Measurements from ENCODE around the gene GGA2. TPM values are rescaled to one million over a fixed set of nuclear protein-coding genes. Genes with fewer than 3 reads are reported as not detected.
"Not testable (repeated sequence)": the region's sequence is repeated elsewhere in the genome, so short reads cannot be mapped to it uniquely, and the experiment has no call there.

GGA2 gene, protein sequence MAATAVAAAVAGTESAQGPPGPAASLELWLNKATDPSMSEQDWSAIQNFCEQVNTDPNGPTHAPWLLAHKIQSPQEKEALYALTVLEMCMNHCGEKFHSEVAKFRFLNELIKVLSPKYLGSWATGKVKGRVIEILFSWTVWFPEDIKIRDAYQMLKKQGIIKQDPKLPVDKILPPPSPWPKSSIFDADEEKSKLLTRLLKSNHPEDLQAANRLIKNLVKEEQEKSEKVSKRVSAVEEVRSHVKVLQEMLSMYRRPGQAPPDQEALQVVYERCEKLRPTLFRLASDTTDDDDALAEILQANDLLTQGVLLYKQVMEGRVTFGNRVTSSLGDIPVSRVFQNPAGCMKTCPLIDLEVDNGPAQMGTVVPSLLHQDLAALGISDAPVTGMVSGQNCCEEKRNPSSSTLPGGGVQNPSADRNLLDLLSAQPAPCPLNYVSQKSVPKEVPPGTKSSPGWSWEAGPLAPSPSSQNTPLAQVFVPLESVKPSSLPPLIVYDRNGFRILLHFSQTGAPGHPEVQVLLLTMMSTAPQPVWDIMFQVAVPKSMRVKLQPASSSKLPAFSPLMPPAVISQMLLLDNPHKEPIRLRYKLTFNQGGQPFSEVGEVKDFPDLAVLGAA
- total RNA-seq = 10 to 100 TPM; 60.1 to 60.3 TPM
- long read RNA-seq, full-length matches to known transcripts = 32 of 45 reads
- long read RNA-seq, partial matches to known transcripts = 7 of 45 reads
- long read RNA-seq, other reads (novel, unspliced or antisense) = 6 of 45 reads

GRCh38 chr16:23510164-23510914 is at the start of gene GGA2:
Gene GGA2 (minus strand): TSS chr16:23510494. CDS start chr16:23510411, 83 bp downstream.
- intact Hi-C loops (cut with DNase I) = no loop called here
- DNase-seq (peak; percentile 88), ATAC-seq (peak; percentile 95 to 97)

GRCh38 chr16:23557779-23558702 is 47.7 kb upstream of the GGA2 start:
- intact Hi-C loops (cut with DNase I) = loop anchor here (1.0 to 5.0 kb wide), 2 partner anchors 34 to 38 kb away; partner anchors contain the start of gene NDUFAB1 (in 1 of the 2)
- no peak for DNase-seq
- ATAC-seq = peak; percentile 24 to 26

- intact Hi-C loops (cut with DNase I) = loop anchor here (1.0 to 5.0 kb wide), 2 partner anchors 35 to 39 kb away; partner anchors contain the start of gene NDUFAB1 (in 1 of the 2)
- ATAC-seq = peak; percentile 96 to 97
- DNase-seq = peak; percentile 98
These were observed 46.8 kb upstream of the GGA2 start, which contains the start of the genes EARS2 and UBFD1 for GRCh38 chr16:23556881-23557778. Gene EARS2 (minus strand): TSS chr16:23557350. CDS start chr16:23557343, 7 bp downstream. Gene UBFD1 (plus strand): TSS chr16:23557727. CDS start chr16:23557743, 16 bp downstream.

- intact Hi-C loops (cut with DNase I) = no loop called here
- ATAC-seq (no peak), DNase-seq (no peak)
These were observed 44.2 kb upstream of the GGA2 start for GRCh38 chr16:23554536-23554935.

DNA sequence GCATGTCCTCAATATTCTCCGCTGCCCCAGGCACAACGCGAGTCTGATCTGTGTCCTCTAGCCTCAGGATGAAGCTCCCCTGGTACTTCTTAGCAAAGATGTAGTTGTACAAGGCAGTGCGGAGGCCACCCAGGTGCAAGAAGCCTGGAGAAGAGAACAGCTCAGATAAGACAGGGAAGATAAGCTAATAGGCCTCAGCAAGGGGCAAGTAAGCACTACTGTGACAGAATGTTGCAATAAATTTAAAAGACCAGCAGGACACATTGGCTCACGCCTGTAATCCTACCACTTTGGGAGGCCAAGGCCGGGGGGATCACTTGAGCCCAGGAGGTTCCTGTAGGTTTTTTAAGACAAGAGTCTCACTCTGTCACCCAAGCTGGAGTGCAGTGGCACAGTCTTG is 41.9 kb upstream of the GGA2 start:
- DNase-seq (no peak), ATAC-seq (no peak)
- intact Hi-C loops (cut with DNase I) = no loop called here

DNA sequence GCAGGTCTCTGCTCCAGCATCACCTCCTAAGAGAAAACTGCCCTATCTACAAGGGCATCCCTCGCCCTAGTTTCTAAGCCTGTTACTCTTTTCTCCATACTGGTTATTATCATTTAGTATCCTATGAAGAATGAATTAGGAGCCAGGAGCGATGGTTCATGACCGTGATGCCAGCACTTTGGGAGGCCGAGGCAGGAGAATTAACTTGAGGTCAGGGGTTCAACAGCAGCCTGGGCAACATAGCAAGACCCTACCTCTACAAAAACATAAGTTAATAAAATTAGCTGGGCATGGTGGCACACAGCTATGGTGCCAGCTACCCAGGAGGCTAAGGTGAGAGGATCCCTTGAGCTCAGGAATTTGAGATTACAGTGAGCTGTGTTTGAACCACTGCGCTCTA is 39.6 kb upstream of the GGA2 start:
- intact Hi-C loops (cut with DNase I) = no loop called here
- DNase-seq = no peak
- no peak for ATAC-seq

DNA sequence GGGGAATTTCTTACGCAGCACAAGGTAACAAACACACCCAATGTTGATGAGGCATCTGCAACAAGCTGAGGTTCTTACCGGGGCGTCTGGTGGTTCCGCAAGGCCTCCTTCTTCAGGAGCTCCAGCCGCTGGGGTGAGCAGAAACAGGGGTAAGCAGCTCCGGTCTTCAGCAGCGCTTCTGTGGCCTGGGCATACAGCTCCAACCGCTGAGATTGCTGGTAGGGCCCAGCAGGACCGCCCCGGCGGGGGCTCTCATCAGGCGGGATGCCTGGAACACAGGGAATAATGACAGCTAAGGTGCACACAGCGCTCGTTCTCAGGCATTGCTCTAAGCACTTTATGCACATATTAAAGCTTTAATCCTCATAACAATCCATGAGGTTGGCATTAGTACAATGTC is 34.1 kb upstream of the GGA2 start:
- intact Hi-C loops (cut with DNase I) = no loop called here
- no peak for ATAC-seq
- DNase-seq = no peak

DNA sequence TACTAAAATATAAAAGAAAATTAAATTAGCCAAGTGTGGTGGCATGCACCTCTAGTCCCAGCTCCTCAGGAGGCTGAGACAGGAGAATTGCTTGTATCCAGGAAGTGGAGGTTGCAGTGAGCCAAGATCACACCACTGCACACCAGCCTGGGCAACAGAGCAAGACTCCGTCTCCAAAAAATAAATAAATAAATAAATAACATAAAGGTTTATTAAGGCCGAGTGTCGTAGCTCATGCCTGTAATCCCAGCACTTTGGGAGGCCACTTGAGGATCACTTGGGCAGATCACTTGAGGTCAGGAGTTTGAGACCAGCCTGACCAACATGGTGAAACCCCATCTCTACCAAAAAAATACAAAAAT is 30.5 kb upstream of the GGA2 start:
- ATAC-seq; DNase-seq; intact Hi-C loops (cut with DNase I): not testable (repeated sequence)

DNA sequence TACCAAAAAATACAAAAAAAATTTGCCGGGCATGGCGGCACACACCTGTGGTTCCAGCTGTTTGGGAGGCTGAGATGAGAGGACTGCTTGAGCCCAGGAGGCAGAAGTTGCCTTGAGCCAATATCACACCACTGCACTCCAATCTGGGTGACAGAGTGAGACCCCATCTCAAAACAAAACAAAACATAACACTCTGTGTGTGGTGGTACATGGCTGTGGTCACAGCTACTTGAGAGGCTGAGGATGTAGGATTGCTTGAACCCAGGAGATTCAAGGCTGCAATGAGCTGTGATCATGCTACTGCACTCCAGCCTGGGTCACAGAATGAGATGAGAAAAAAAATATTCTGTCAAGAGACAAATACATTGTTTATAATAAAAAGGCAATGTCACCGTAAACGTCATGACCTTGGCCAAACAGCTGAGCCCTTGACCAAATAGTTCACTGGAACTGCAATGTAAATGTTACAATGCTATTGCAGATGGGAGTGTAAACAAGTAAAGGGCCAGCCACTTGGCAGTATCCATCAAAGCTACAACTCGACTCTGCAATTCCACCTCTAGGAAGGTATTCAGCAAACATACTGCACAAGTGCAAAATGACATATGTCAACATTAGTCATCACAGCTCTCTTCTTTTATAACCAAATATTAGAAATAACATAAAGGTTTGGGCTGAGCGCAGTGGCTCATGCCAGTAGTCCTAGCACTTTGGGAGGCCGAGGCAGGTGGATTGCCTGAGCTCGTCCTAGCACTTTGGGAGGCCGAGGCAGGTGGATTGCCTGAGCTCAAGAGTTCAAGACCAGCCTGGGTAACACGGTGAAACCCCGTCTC is 29.9 kb upstream of the GGA2 start:
- no peak for ATAC-seq
- intact Hi-C loops (cut with DNase I) = no loop called here
- DNase-seq = no peak

- intact Hi-C loops (cut with DNase I) = no loop called here
- no peak for DNase-seq
These were observed 28.6 kb upstream of the GGA2 start for GRCh38 chr16:23538919-23539278.

GRCh38 chr16:23537390-23537789 is 27.1 kb upstream of the GGA2 start:
- DNase-seq (no peak), ATAC-seq (no peak)
- intact Hi-C loops (cut with DNase I) = no loop called here

More at GRCh38 chr16:23538919-23539278, 28.6 kb upstream of the GGA2 start:
- ATAC-seq = no peak

- ATAC-seq (no peak), DNase-seq (no peak)
- intact Hi-C loops (cut with DNase I) = no loop called here
These were observed 25.6 kb upstream of the GGA2 start for GRCh38 chr16:23535901-23536300.

DNA sequence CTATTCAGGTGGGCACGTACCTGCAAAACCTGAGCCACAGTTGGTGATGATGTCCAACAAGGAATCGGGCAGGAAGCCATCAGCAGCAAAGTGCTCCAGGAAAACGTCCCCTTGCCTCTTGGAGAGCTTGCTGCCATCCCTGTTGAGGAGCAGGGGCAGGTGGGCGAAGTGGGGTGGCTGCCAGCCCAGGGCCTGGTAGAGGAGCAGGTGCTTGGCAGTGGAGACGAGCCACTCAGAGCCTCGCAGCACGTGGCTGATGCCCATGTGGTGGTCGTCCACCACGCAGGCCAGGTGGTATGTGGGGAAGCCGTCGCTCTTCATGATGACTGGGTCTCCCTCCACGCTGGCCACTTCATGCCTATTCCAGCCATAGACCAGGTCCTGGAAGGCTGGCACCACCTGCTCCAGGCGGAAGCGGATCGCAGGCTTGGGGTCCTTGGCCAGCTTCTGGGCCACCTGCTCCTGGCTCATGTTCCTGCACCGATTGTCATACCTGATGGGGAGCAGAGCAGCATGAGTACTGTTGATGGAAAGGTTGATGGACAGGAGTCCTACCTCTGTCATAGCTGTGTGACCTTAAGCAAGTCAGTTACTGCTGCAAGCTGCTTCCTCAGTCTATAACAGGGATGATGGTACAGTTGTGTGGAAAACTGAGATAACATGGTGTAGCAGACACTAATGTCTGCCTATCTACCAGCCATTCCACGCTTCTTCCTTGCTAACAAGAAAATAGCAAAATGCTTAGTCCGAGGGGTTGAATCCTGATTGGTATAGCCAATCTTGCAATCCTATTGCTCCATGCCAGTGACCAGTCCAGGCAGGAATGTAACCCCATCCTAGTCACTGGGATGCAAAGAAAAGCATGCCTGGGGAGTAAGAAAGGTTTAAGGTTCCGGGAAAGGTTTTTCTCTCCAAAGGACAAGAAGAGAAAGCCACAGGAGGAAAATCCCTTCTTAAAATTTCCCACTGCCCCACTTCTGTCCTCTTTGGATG is 24.9 kb upstream of the GGA2 start:
- ATAC-seq (no peak), DNase-seq (no peak)
- intact Hi-C loops (cut with DNase I) = no loop called here

GRCh38 chr16:23532448-23532847 is 22.2 kb upstream of the GGA2 start:
- intact Hi-C loops (cut with DNase I) = no loop called here
- ATAC-seq (no peak), DNase-seq (no peak)

DNA sequence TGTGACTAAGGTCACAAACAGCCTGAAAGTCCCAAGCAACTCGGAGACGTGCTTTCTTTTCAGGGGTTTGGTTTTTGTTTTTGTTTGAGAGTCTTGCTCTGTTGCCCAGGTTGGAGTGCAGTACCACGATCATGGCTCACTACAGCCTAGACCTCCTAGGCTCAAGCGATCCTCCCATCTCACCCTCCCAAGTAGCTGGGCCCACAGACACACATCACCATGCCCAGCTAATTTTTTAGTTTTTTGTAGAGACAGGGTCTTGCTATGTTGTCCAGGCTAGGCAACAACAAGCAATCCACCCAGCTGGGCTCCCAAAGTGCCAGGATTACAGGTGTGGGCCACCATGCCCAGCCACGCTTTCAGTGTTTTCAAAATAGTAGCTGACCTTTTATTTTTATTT is 19.8 kb upstream of the GGA2 start:
- ATAC-seq (no peak), DNase-seq (no peak)
- intact Hi-C loops (cut with DNase I) = no loop called here
